CD4-positive, alpha-beta T cell (primary cell): ENCODE measurements around the gene MDM4. TPM values are rescaled to one million over a fixed set of nuclear protein-coding genes. Genes with fewer than 3 reads are reported as not detected.
"Not testable (repeated sequence)": the region's sequence is repeated elsewhere in the genome, so short reads cannot be mapped to it uniquely, and the experiment has no call there.

Experiments used
- ATAC-seq: fragments of 200-7000 bp; cut with Tn5 transposase; one replicate; pipeline ENCODE4 v1.10.0; 2022; ENCODE audit warnings: mild to moderate bottlenecking; ENCODE audit not compliant: poor library complexity
- CTCF ChIA-PET: fragments of 350-600 bp; sonication (Branson Sonifier 250); formaldehyde crosslinking; loops from one replicate; lab custom pipeline; 2021; ENCODE audit warnings: antibody characterized with exemption, inconsistent platforms; lab: Charles Lee
- POLR2A ChIA-PET: fragments of 350-600 bp; sonication (Branson Sonifier 250); formaldehyde crosslinking; loops from one replicate; lab custom pipeline; 2021; ENCODE audit warnings: antibody characterized with exemption, inconsistent platforms; lab: Charles Lee
- DNase-seq, 14 experiments: peaks; one replicate each; pipeline ENCODE4 v3.0.0-alpha.2; 2013 to 2020; ENCODE audit warnings: mixed read lengths in 2 of 14
- H3K27ac ChIP-seq, 2 donors: one replicate each; pipeline versions ENCODE4 v1.5.1 to v1.7.0; 2013; ENCODE audit warnings: low read length in 2 of 2, low read depth in 1 of 2, mild to moderate bottlenecking in 1 of 2
- H3K27me3 ChIP-seq, 2 experiments: 1 replicate in 1 of 2; 2 replicates in 1 of 2; pipeline versions ENCODE4 v1.6.1 to v1.7.0; 2013; ENCODE audit warnings: low read length in 2 of 2, control low read depth in 1 of 2, mild to moderate bottlenecking in 1 of 2, moderate library complexity in 1 of 2; ENCODE audit not compliant: insufficient read depth in 2 of 2, control insufficient read depth in 1 of 2
- H3K36me3 ChIP-seq: one replicate; pipeline ENCODE4 v1.6.1; 2013; ENCODE audit warnings: low read length, control low read depth; ENCODE audit not compliant: insufficient read depth
- H3K4me1 ChIP-seq: one replicate; pipeline ENCODE4 v1.6.1; 2013; ENCODE audit warnings: low read length, control low read depth; ENCODE audit not compliant: insufficient read depth
- H3K4me3 ChIP-seq: one replicate; pipeline ENCODE4 v1.5.1; 2013; ENCODE audit warnings: mild to moderate bottlenecking, low read length, moderate library complexity
- H3K9me3 ChIP-seq, 2 experiments: 1 replicate in 1 of 2; 2 replicates in 1 of 2; pipeline versions ENCODE4 v1.6.1 to v1.7.0; 2013; ENCODE audit warnings: low read length in 2 of 2, mild to moderate bottlenecking in 2 of 2, control low read depth in 1 of 2, moderate library complexity in 1 of 2; ENCODE audit not compliant: control insufficient read depth in 1 of 2, insufficient read depth in 1 of 2
- H3K27ac Mint-ChIP-seq: one replicate; pipeline ENCODE4 v1.8.0; 2020; ENCODE audit warnings: mixed read lengths
- H3K27me3 Mint-ChIP-seq: one replicate; pipeline ENCODE4 v1.8.0; 2021; ENCODE audit warnings: mixed read lengths
- H3K36me3 Mint-ChIP-seq: one replicate; pipeline ENCODE4 v1.8.0; 2021; ENCODE audit warnings: low read depth, mixed read lengths
- H3K4me1 Mint-ChIP-seq: one replicate; pipeline ENCODE4 v1.8.0; 2021; ENCODE audit warnings: low read depth, mixed read lengths
- H3K4me3 Mint-ChIP-seq: one replicate; pipeline ENCODE4 v1.8.0; 2020; ENCODE audit warnings: mild to moderate bottlenecking, mixed read lengths
- H3K9me3 Mint-ChIP-seq: one replicate; pipeline ENCODE4 v1.8.0; 2020; ENCODE audit warnings: mixed read lengths
- CTCF ChIP-seq: fragments of 200-600 bp; IDR thresholded peaks from one replicate; pipeline ENCODE4 v1.8.0; 2022; ENCODE audit warnings: antibody characterized with exemption, mild to moderate bottlenecking
- intact Hi-C, 2 experiments: fragments of 100-400 bp; cut with DNase I in 1 of 2; cut with micrococcal nuclease in 1 of 2; formaldehyde crosslinking; loops; one replicate each; pipeline versions ENCODE4 v1.15.1 to v1.9.0; 2023 to 2025; cut with DNase I, micrococcal nuclease
- total RNA-seq, 174 experiments: library from RNA in 2 of 174; stranded (reverse) in 2 of 174; gene quantifications; one replicate each; pipeline ENCODE4 v1.2.3 and lab custom pipeline; 2021 to 2026

MDM4 gene
- total RNA-seq, 2 experiments from 2014 or later = 260 to 266 TPM

GRCh38 chr1:204480515-204480914 is 35.7 kb upstream of the MDM4 start:
- H3K4me3 ChIP-seq = no peak overlapping the region
- intact Hi-C loops = no loop called here
- CTCF ChIA-PET = interaction anchor here (1.4 to 2.0 kb wide), 3 partner anchors 13 to 327 kb away, joined by 3 to 9 read pairs (median 5); partner anchors contain the start of gene PIK3C2B

GRCh38 chr1:204483791-204484190 is 32.4 kb upstream of the MDM4 start:
- Mint-ChIP-seq H3K27ac (no peak overlapping the region), H3K9me3 (no peaks in the 10 kb centered on the region), H3K4me1 (peaks cover 69% of the 10 kb centered on the region), H3K4me3 (no peak overlapping the region), H3K27me3 (no peaks in the 10 kb centered on the region), H3K36me3 (peaks cover 24% of the 10 kb centered on the region)
- DNase-seq (no peak), ATAC-seq (no peak)
- no peaks in the 10 kb centered on the region for H3K27me3 ChIP-seq
- TF ChIP-seq CTCF = no peak
- no peaks in the 10 kb centered on the region for H3K9me3 ChIP-seq
- POLR2A ChIA-PET = no interaction called here
- H3K4me3 ChIP-seq = no peak overlapping the region
- intact Hi-C loops = no loop called here
- H3K27ac ChIP-seq = no peak overlapping the region
- CTCF ChIA-PET = interaction anchor here (1.9 kb wide), 1 partner anchor 10 kb away, joined by 4 read pairs; no protein-coding TSS in a partner anchor
- H3K36me3 ChIP-seq = peaks cover 7% of the 10 kb centered on the region
- peaks cover 44% of the 10 kb centered on the region for H3K4me1 ChIP-seq

More at GRCh38 chr1:204480515-204480914, 35.7 kb upstream of the MDM4 start:
- Histone ChIP-seq H3K27ac (no peak overlapping the region), H3K4me1 (peaks cover 63% of the 10 kb centered on the region), H3K27me3 (no peaks in the 10 kb centered on the region), H3K9me3 (no peaks in the 10 kb centered on the region), H3K36me3 (peaks cover 11% of the 10 kb centered on the region)
- TF ChIP-seq CTCF = no peak
- DNase-seq = no peak
- Mint-ChIP-seq H3K4me3 (peak overlapping the region; percentile 2), H3K27ac (peak overlapping the region; percentile 47), H3K27me3 (no peaks in the 10 kb centered on the region), H3K4me1 (peaks cover 79% of the 10 kb centered on the region), H3K36me3 (peaks cover 7% of the 10 kb centered on the region), H3K9me3 (no peaks in the 10 kb centered on the region)
- POLR2A ChIA-PET = no interaction called here
- peak; percentile 46 for ATAC-seq

GRCh38 chr1:204486513-204487255 is 29.5 kb upstream of the MDM4 start:
- H3K4me1 ChIP-seq = peaks cover 28% of the 10 kb centered on the region
- peaks cover 65% of the 10 kb centered on the region for H3K4me1 Mint-ChIP-seq
- DNase-seq, intact Hi-C loops, H3K27ac ChIP-seq, H3K27me3 ChIP-seq, H3K9me3 Mint-ChIP-seq, H3K4me3 ChIP-seq, ATAC-seq, H3K4me3 Mint-ChIP-seq, H3K9me3 ChIP-seq, H3K27me3 Mint-ChIP-seq, H3K27ac Mint-ChIP-seq: not testable (repeated sequence)
- H3K36me3 ChIP-seq = peaks cover 11% of the 10 kb centered on the region
- peaks cover 36% of the 10 kb centered on the region for H3K36me3 Mint-ChIP-seq
- CTCF ChIA-PET = interaction anchor here (2.3 kb wide), 1 partner anchor 56 kb away, joined by 6 read pairs; no protein-coding TSS in a partner anchor
- POLR2A ChIA-PET = interaction anchor here (1.5 kb wide), 1 partner anchor 8 kb away, joined by 3 read pairs; no protein-coding TSS in a partner anchor
